ENCODE measurements around the gene NT5M.

GRCh38 chr17:17279316-17279715 is 23.9 kb upstream of the NT5M start:
- TF ChIP-seq POLR2A (IDR thresholded peaks at IDR 0.05; ENCODE audit: low read length) (no peak), SMC3 (IDR thresholded peaks at IDR 0.05) (no peak), EP300 (IDR thresholded peaks at IDR 0.05) (no peak), CTCF (IDR thresholded peaks at IDR 0.05) (no peak), RFX5 (IDR thresholded peaks at IDR 0.05) (no peak), GATA3 (IDR thresholded peaks at IDR 0.05; ENCODE audit: borderline replicate concordance) (no peak), USF2 (IDR thresholded peaks at IDR 0.05) (no peak), REST (IDR thresholded peaks at IDR 0.05) (no peak), HMGXB4 (CRISPR knock-in tag; IDR thresholded peaks at IDR 0.05; ENCODE audit: borderline replicate concordance) (no peak)
